Right ventricle myocardium inferior (tissue), 1 donor: ENCODE data around the gene BPIFB3. TPM values are rescaled to one million over a fixed set of nuclear protein-coding genes. Genes with fewer than 3 reads are reported as not detected.

ENCODE experiments used
- ATAC-seq: fragments of 200-7000 bp; cut with Tn5 transposase; one replicate; pipeline ENCODE4 v1.9.1; 2020; ENCODE audit warnings: mild to moderate bottlenecking, moderate library complexity
- DNase-seq: peaks from one replicate; pipeline ENCODE4 v3.0.0; 2021; ENCODE audit errors: missing footprints
- intact Hi-C: fragments of 100-400 bp; cut with DNase I; formaldehyde crosslinking; loops from one replicate; pipeline ENCODE4 v1.11.0; 2022
- long read RNA-seq: library from polyadenylated mRNA; unstranded; transcript quantifications from one replicate; pipeline ENCODE4 v2.0.0, GENCODE V29; 2021
- total RNA-seq: library from RNA; stranded (reverse); fragmentation: NEBNext Ultra II Directional; extraction: Animal tissue kit (Norgen Biotek cat#: 25700); gene quantifications from one replicate; pipeline ENCODE4 v1.2.1, GENCODE V29; 2021
- donor health status: DM: no; HTN: yes; CAD: no; lungs with severe emphysema.

BPIFB3 gene
- total RNA-seq = not detected
- long read RNA-seq = 0 reads

GRCh38 chr20:33053291-33054106 is at the start of gene BPIFB3:
Gene BPIFB3 (plus strand): TSS chr20:33053903. CDS start chr20:33055436, 1,533 bp downstream.
- DNase-seq (no peak), ATAC-seq (no peak)
- intact Hi-C loops = no loop called here

- no peak for DNase-seq
- no peak for ATAC-seq
- intact Hi-C loops = no loop called here
Measured at GRCh38 chr20:33004141-33004751, 49.5 kb upstream of the BPIFB3 start, which contains the start of gene SUN5. Gene SUN5 (minus strand): TSS chr20:33004433. CDS start chr20:33004340, 93 bp downstream.

- no peak for DNase-seq
- ATAC-seq = no peak
- intact Hi-C loops = no loop called here
Measured at GRCh38 chr20:33005132-33005566, 48.6 kb upstream of the BPIFB3 start.

- DNase-seq (no peak), ATAC-seq (no peak)
- intact Hi-C loops = no loop called here
Measured at GRCh38 chr20:33005908-33006775, 47.6 kb upstream of the BPIFB3 start.

GRCh38 chr20:33006776-33007375 is 46.8 kb upstream of the BPIFB3 start:
- no peak for ATAC-seq
- intact Hi-C loops = no loop called here
- no peak for DNase-seq

- intact Hi-C loops = no loop called here
- ATAC-seq = no peak
- no peak for DNase-seq
Measured at GRCh38 chr20:33007376-33008335, 46.0 kb upstream of the BPIFB3 start, which contains the start of gene BPIFB2. Gene BPIFB2 (plus strand): TSS chr20:33007704. CDS start chr20:33008575, 871 bp downstream.

- no peak for DNase-seq
- ATAC-seq = no peak
- intact Hi-C loops = no loop called here
Measured at GRCh38 chr20:33008336-33009213, 45.1 kb upstream of the BPIFB3 start.

- no peak for ATAC-seq
- intact Hi-C loops = no loop called here
- no peak for DNase-seq
Measured at GRCh38 chr20:33009214-33010132, 44.2 kb upstream of the BPIFB3 start.

- DNase-seq (no peak), ATAC-seq (no peak)
- intact Hi-C loops = no loop called here
Measured at GRCh38 chr20:33010133-33010504, 43.6 kb upstream of the BPIFB3 start.

- DNase-seq (no peak), ATAC-seq (no peak)
- intact Hi-C loops = no loop called here
Measured at GRCh38 chr20:33010674-33011449, 42.8 kb upstream of the BPIFB3 start.

- DNase-seq (no peak), ATAC-seq (no peak)
- intact Hi-C loops = no loop called here
Measured at GRCh38 chr20:33012327-33013189, 41.1 kb upstream of the BPIFB3 start.

- intact Hi-C loops = no loop called here
Measured at GRCh38 chr20:33013701-33014326, 39.9 kb upstream of the BPIFB3 start.

GRCh38 chr20:33014336-33015113 is 39.2 kb upstream of the BPIFB3 start:
- intact Hi-C loops = no loop called here
- no peak for DNase-seq
- ATAC-seq = no peak

More at GRCh38 chr20:33013701-33014326, 39.9 kb upstream of the BPIFB3 start:
- DNase-seq = no peak
- ATAC-seq = no peak
